Tibial artery (tissue), 4 donors: ENCODE results near the gene EPSTI1.

Experiments used
- DNase-seq, 2 donors: peaks; one replicate each; pipeline ENCODE4 v3.0.0-alpha.2; 2019
- H3K27ac ChIP-seq, 2 donors: fragments of 200-600 bp; sonication (generic) in 1 of 2; 1 replicate in 1 of 2; 2 replicates in 1 of 2; pipeline ENCODE4 v1.5.1; 2018 to 2019; ENCODE audit warnings: mild to moderate bottlenecking in 1 of 2
- H3K27me3 ChIP-seq, 2 donors: fragments of 200-600 bp; sonication (generic) in 1 of 2; one replicate each; pipeline versions ENCODE4 v1.5.1 to v1.6.0; 2016 to 2019
- H3K36me3 ChIP-seq, 3 donors: fragments of 200-600 bp; sonication (generic) in 2 of 3; one replicate each; pipeline ENCODE4 v1.5.1; 2016 to 2019; ENCODE audit warnings: mild to moderate bottlenecking in 2 of 3
- H3K4me1 ChIP-seq, 4 donors: fragments of 200-600 bp; sonication (generic) in 2 of 4; 1 replicate in 3 of 4; 2 replicates in 1 of 4; pipeline ENCODE4 v1.5.1; 2016 to 2019
- H3K4me3 ChIP-seq, 2 donors: fragments of 200-600 bp; sonication (generic) in 1 of 2; 1 replicate in 1 of 2; 2 replicates in 1 of 2; pipeline ENCODE4 v1.5.1; 2018 to 2019; ENCODE audit warnings: mild to moderate bottlenecking in 2 of 2
- H3K9me3 ChIP-seq, 3 donors: fragments of 200-600 bp; sonication (generic) in 1 of 3; one replicate each; pipeline ENCODE4 v1.5.1; 2016 to 2019
- CTCF ChIP-seq, 2 experiments: fragments of 200-600 bp in 1 of 2; fragments of 450-650 bp in 1 of 2; IDR thresholded peaks; one replicate each; pipeline ENCODE4 v1.5.1; 2017 to 2019; ENCODE audit warnings: antibody characterized with exemption in 2 of 2, mild to moderate bottlenecking in 1 of 2, moderate library complexity in 1 of 2
- intact Hi-C: fragments of 100-400 bp; cut with DNase I; formaldehyde crosslinking; loops from one replicate; pipeline ENCODE4 v1.15.0; 2023; ENCODE audit warnings: low total_unique reads

The EPSTI1 gene

GRCh38 chr13:42880056-42880605, 111.9 kb downstream of the EPSTI1 start:
- Histone ChIP-seq H3K27ac (no peak overlapping the region), H3K36me3 (no peaks in the 10 kb centered on the region), H3K4me3 (no peak overlapping the region), H3K4me1 (peaks cover 0 to 12% (median 3%) of the 10 kb centered on the region in 4 donors), H3K27me3 (no peaks in the 10 kb centered on the region), H3K9me3 (peaks cover 0 to 5% (median 0%) of the 10 kb centered on the region in 3 donors)
- DNase-seq: no peak
- intact Hi-C loops: no loop called here
- TF ChIP-seq CTCF (IDR thresholded peaks at IDR 0.05): no peak

- Histone ChIP-seq H3K9me3 (peaks cover 0 to 5% (median 0%) of the 10 kb centered on the region in 3 donors), H3K36me3 (no peaks in the 10 kb centered on the region), H3K27ac (no peak overlapping the region), H3K4me1 (peaks cover 0 to 9% (median 2%) of the 10 kb centered on the region in 4 donors), H3K4me3 (no peak overlapping the region), H3K27me3 (no peaks in the 10 kb centered on the region)
- no peak for TF ChIP-seq CTCF (IDR thresholded peaks at IDR 0.05)
- intact Hi-C loops: no loop called here
- DNase-seq: no peak
These were observed 113.3 kb downstream of the EPSTI1 start for GRCh38 chr13:42878721-42879120.

- intact Hi-C loops: no loop called here
- no peak for TF ChIP-seq CTCF (IDR thresholded peaks at IDR 0.05)
- Histone ChIP-seq H3K9me3 (peaks cover 0 to 5% (median 0%) of the 10 kb centered on the region in 3 donors), H3K36me3 (no peaks in the 10 kb centered on the region), H3K4me3 (no peak overlapping the region), H3K27me3 (no peaks in the 10 kb centered on the region), H3K27ac (no peak overlapping the region), H3K4me1 (peaks cover 0 to 6% (median 0%) of the 10 kb centered on the region in 4 donors)
- no peak for DNase-seq
These were observed 115.0 kb downstream of the EPSTI1 start for GRCh38 chr13:42876887-42877545.

- DNase-seq: no peak
- Histone ChIP-seq H3K36me3 (no peaks in the 10 kb centered on the region), H3K9me3 (peaks cover 0 to 5% (median 0%) of the 10 kb centered on the region in 3 donors), H3K4me1 (peaks cover 0 to 6% (median 0%) of the 10 kb centered on the region in 4 donors), H3K27ac (no peak overlapping the region), H3K27me3 (no peaks in the 10 kb centered on the region), H3K4me3 (no peak overlapping the region)
- no peak for TF ChIP-seq CTCF (IDR thresholded peaks at IDR 0.05)
- intact Hi-C loops: no loop called here
These were observed 115.7 kb downstream of the EPSTI1 start for GRCh38 chr13:42876270-42876714.

GRCh38 chr13:42875475-42876269, 116.4 kb downstream of the EPSTI1 start:
- Histone ChIP-seq H3K27ac (no peak overlapping the region), H3K4me1 (peaks cover 0 to 4% (median 0%) of the 10 kb centered on the region in 4 donors), H3K27me3 (no peaks in the 10 kb centered on the region), H3K36me3 (no peaks in the 10 kb centered on the region), H3K9me3 (peaks cover 0 to 5% (median 0%) of the 10 kb centered on the region in 3 donors), H3K4me3 (no peak overlapping the region)
- intact Hi-C loops: no loop called here
- DNase-seq: no peak
- TF ChIP-seq CTCF (IDR thresholded peaks at IDR 0.05): no peak
